IPS DF 6.9 (cell line): ENCODE data around the gene ZC3H13.

Experiments
- DNase-seq: peaks from one replicate; pipeline ENCODE4 v3.0.0-alpha.2; 2013; ENCODE audit warnings: low read depth, low spot score
- H3K27ac ChIP-seq: one replicate; pipeline ENCODE4 v1.5.1; 2013; ENCODE audit warnings: low read length, control low read depth
- H3K27me3 ChIP-seq: 2 replicates; pipeline ENCODE4 v1.6.1; 2013; ENCODE audit warnings: mild to moderate bottlenecking, low read length; ENCODE audit not compliant: control insufficient read depth, insufficient read depth
- H3K36me3 ChIP-seq: 2 replicates; pipeline ENCODE4 v1.6.1; 2013; ENCODE audit warnings: low read length; ENCODE audit not compliant: control insufficient read depth, insufficient read depth
- H3K4me1 ChIP-seq: 2 replicates; pipeline ENCODE4 v1.6.1; 2013; ENCODE audit warnings: low read length; ENCODE audit not compliant: control insufficient read depth, insufficient read depth
- H3K4me3 ChIP-seq: 2 replicates; pipeline ENCODE4 v1.5.1; 2013; ENCODE audit warnings: mild to moderate bottlenecking, low read length
- H3K9me3 ChIP-seq: 2 replicates; pipeline ENCODE4 v1.6.1; 2013; ENCODE audit warnings: low read length, inconsistent platforms; ENCODE audit not compliant: control insufficient read depth, insufficient read depth
- WGBS: extraction: QIAGEN DNeasy Blood & Tissue Kit; methylation state at CpG from one replicate; pipeline ENCODE4 v1.1.7; 2013; ENCODE audit warnings: mixed read lengths, missing lambda C conversion rate; ENCODE audit not compliant: insufficient read length, insufficient coverage; 5-methylcytosine and 5-hydroxymethylcytosine counted together

ZC3H13 gene

GRCh38 chr13:46059405-46059804 lies 6.9 kb upstream of the ZC3H13 start:
- H3K36me3 ChIP-seq = no peaks in the 10 kb centered on the region
- no peaks in the 10 kb centered on the region for H3K27me3 ChIP-seq
- no peak overlapping the region for H3K27ac ChIP-seq
- H3K4me1 ChIP-seq = no peaks in the 10 kb centered on the region
- H3K4me3 ChIP-seq = no peak overlapping the region
- no peak for DNase-seq
- H3K9me3 ChIP-seq = no peaks in the 10 kb centered on the region

GRCh38 chr13:46058268-46058667 lies 5.7 kb upstream of the ZC3H13 start:
- no peak overlapping the region for H3K27ac ChIP-seq
- H3K4me3 ChIP-seq = no peak overlapping the region
- no peaks in the 10 kb centered on the region for H3K36me3 ChIP-seq
- no CpG with 5 or more reads among the region's 3 CpGs for WGBS
- no peaks in the 10 kb centered on the region for H3K9me3 ChIP-seq
- no peaks in the 10 kb centered on the region for H3K27me3 ChIP-seq
- no peak for DNase-seq
- no peaks in the 10 kb centered on the region for H3K4me1 ChIP-seq

GRCh38 chr13:46057256-46058015 lies 4.9 kb upstream of the ZC3H13 start:
- H3K4me1 ChIP-seq = no peaks in the 10 kb centered on the region
- DNase-seq = no peak
- H3K36me3 ChIP-seq = no peaks in the 10 kb centered on the region
- no CpG with 5 or more reads among the region's 5 CpGs for WGBS
- no peak overlapping the region for H3K4me3 ChIP-seq
- no peaks in the 10 kb centered on the region for H3K27me3 ChIP-seq
- H3K27ac ChIP-seq = no peak overlapping the region
- H3K9me3 ChIP-seq = no peaks in the 10 kb centered on the region

- Histone ChIP-seq H3K27ac (no peak overlapping the region), H3K4me1 (no peaks in the 10 kb centered on the region), H3K9me3 (no peaks in the 10 kb centered on the region), H3K36me3 (no peaks in the 10 kb centered on the region), H3K27me3 (no peaks in the 10 kb centered on the region), H3K4me3 (peak overlapping the region; percentile 99; the same call in 1 of the 2 replicates)
- no peak for DNase-seq
- WGBS = no CpG with 5 or more reads among the region's 18 CpGs
Measured at GRCh38 chr13:46053162-46054012, 841 bp upstream of the ZC3H13 start.

GRCh38 chr13:46051968-46052318 lies 603 bp downstream of the ZC3H13 start:
- Histone ChIP-seq H3K9me3 (no peaks in the 10 kb centered on the region), H3K27me3 (no peaks in the 10 kb centered on the region), H3K27ac (no peak overlapping the region), H3K36me3 (no peaks in the 10 kb centered on the region), H3K4me3 (peak overlapping the region; percentile 99), H3K4me1 (no peaks in the 10 kb centered on the region)
- DNase-seq = no peak
- WGBS = no CpG with 5 or more reads among the region's 7 CpGs

GRCh38 chr13:46050771-46051170 lies 1.8 kb downstream of the ZC3H13 start:
- no peak overlapping the region for H3K4me3 ChIP-seq
- no peaks in the 10 kb centered on the region for H3K27me3 ChIP-seq
- DNase-seq = no peak
- H3K4me1 ChIP-seq = no peaks in the 10 kb centered on the region
- no peaks in the 10 kb centered on the region for H3K36me3 ChIP-seq
- no peaks in the 10 kb centered on the region for H3K9me3 ChIP-seq
- no peak overlapping the region for H3K27ac ChIP-seq

GRCh38 chr13:46045424-46045823 lies 7.1 kb downstream of the ZC3H13 start:
- no peaks in the 10 kb centered on the region for H3K9me3 ChIP-seq
- no peak overlapping the region for H3K4me3 ChIP-seq
- H3K4me1 ChIP-seq = no peaks in the 10 kb centered on the region
- no peak overlapping the region for H3K27ac ChIP-seq
- no CpG with 5 or more reads among the region's 2 CpGs for WGBS
- H3K27me3 ChIP-seq = no peaks in the 10 kb centered on the region
- no peaks in the 10 kb centered on the region for H3K36me3 ChIP-seq
- DNase-seq = no peak

- H3K36me3 ChIP-seq = no peaks in the 10 kb centered on the region
- 100% methylated on average over 1 of the region's 5 CpGs for WGBS
- no peak for DNase-seq
Measured at GRCh38 chr13:46043647-46044046, 8.9 kb downstream of the ZC3H13 start.

GRCh38 chr13:46041419-46041839 lies 11.1 kb downstream of the ZC3H13 start:
- no peak overlapping the region for H3K4me3 ChIP-seq
- no CpG with 5 or more reads among the region's 4 CpGs for WGBS
- no peaks in the 10 kb centered on the region for H3K9me3 ChIP-seq
- no peak for DNase-seq
- H3K27me3 ChIP-seq = no peaks in the 10 kb centered on the region
- H3K27ac ChIP-seq = no peak overlapping the region
- no peaks in the 10 kb centered on the region for H3K36me3 ChIP-seq
- H3K4me1 ChIP-seq = no peaks in the 10 kb centered on the region

More at GRCh38 chr13:46043647-46044046, 8.9 kb downstream of the ZC3H13 start:
- Histone ChIP-seq H3K9me3 (no peaks in the 10 kb centered on the region), H3K27me3 (no peaks in the 10 kb centered on the region), H3K4me3 (no peak overlapping the region), H3K4me1 (no peaks in the 10 kb centered on the region), H3K27ac (no peak overlapping the region)

- DNase-seq = no peak
- Histone ChIP-seq H3K4me1 (no peaks in the 10 kb centered on the region), H3K27ac (no peak overlapping the region), H3K9me3 (no peaks in the 10 kb centered on the region), H3K4me3 (no peak overlapping the region), H3K36me3 (no peaks in the 10 kb centered on the region), H3K27me3 (no peaks in the 10 kb centered on the region)
- no CpG with 5 or more reads among the region's 2 CpGs for WGBS
Measured at GRCh38 chr13:46040763-46041162, 11.8 kb downstream of the ZC3H13 start.
